Stimulated activated memory B cell treated with anti-CD40 and anti-IgM and Interleukin-4, amounts not matched to agents 10 μg/mL and 1 μg/mL and 100 μg/mL, for 72 hours (primary cell): ENCODE results near the gene SOX2.

ENCODE experiments used
- ATAC-seq: fragments of 150-1000 bp; cut with Tn5 transposase; 2 replicates; pipeline ENCODE4 v1.10.0; 2021
- H3K27ac Mint-ChIP-seq: one replicate; pipeline ENCODE4 v1.8.0; 2022; ENCODE audit warnings: mild to moderate bottlenecking, mixed read lengths
- H3K27me3 Mint-ChIP-seq: one replicate; pipeline ENCODE4 v1.8.0; 2022; ENCODE audit warnings: mixed read lengths
- H3K36me3 Mint-ChIP-seq: one replicate; pipeline ENCODE4 v1.8.0; 2022; ENCODE audit warnings: mixed read lengths
- H3K4me1 Mint-ChIP-seq: one replicate; pipeline ENCODE4 v1.8.0; 2022; ENCODE audit warnings: mixed read lengths
- H3K4me3 Mint-ChIP-seq: one replicate; pipeline ENCODE4 v1.8.0; 2022; ENCODE audit warnings: mild to moderate bottlenecking, moderate library complexity, mixed read lengths
- H3K9me3 Mint-ChIP-seq: one replicate; pipeline ENCODE4 v1.8.0; 2022; ENCODE audit warnings: mixed read lengths

The SOX2 gene

DNA sequence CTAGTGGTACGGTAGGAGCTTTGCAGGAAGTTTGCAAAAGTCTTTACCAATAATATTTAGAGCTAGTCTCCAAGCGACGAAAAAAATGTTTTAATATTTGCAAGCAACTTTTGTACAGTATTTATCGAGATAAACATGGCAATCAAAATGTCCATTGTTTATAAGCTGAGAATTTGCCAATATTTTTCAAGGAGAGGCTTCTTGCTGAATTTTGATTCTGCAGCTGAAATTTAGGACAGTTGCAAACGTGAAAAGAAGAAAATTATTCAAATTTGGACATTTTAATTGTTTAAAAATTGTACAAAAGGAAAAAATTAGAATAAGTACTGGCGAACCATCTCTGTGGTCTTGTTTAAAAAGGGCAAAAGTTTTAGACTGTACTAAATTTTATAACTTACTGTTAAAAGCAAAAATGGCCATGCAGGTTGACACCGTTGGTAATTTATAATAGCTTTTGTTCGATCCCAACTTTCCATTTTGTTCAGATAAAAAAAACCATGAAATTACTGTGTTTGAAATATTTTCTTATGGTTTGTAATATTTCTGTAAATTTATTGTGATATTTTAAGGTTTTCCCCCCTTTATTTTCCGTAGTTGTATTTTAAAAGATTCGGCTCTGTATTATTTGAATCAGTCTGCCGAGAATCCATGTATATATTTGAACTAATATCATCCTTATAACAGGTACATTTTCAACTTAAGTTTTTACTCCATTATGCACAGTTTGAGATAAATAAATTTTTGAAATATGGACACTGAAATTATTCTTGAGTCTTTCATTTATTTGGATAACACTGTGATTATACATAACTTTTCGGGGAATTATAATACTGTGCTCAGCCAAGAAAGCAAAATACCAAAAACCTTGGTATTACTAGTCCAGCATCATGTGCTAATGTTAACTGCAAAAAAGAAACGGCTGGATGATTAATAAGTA, 2.2 kb downstream of the SOX2 start:
- Mint-ChIP-seq H3K36me3 (no peaks in the 10 kb centered on the region), H3K4me3 (no peak overlapping the region), H3K9me3 (peaks cover 4% of the 10 kb centered on the region), H3K27me3 (peaks cover 10% of the 10 kb centered on the region), H3K27ac (no peak overlapping the region), H3K4me1 (peaks cover 14% of the 10 kb centered on the region)
- ATAC-seq: no peak

DNA sequence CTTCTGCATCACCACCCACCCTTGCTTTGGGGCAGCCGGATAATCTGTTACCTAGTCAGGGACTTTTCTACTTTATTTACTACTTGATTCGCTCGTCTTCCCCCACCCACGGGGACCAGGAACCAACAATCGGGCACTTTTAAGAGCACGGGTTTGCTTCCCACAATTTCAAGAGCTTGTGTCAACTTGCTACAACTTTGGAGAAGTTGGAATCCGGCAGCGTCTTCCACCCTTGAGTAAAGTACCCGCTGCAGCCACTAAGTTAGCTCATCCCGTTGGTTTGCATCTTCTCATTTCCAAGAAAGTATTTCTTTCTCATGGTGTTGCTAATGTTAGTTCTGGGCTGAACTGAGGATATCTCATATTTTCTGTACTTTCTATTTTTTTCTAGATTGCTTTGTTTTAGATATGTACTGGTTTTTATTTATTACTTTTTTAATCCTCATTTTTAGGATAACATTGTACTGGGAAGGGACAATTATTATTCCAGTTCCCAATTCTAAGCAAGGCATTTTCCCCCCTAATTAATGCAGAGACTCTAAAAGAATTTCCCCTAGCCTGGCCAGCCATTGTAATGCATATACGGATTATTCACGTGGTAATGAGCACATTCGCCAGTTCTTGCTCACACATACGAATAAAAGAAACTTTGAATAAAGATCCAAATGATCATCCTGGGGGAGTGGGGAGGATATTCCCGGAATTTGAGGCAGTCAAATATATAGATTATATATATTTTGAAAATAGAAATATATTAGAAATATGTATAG, 4.0 kb downstream of the SOX2 start:
- no peak overlapping the region for H3K27ac Mint-ChIP-seq
- H3K27me3 Mint-ChIP-seq: peaks cover 28% of the 10 kb centered on the region
- no peak overlapping the region for H3K4me3 Mint-ChIP-seq
- no peak for ATAC-seq
- H3K4me1 Mint-ChIP-seq: peaks cover 15% of the 10 kb centered on the region
- H3K9me3 Mint-ChIP-seq: peaks cover 4% of the 10 kb centered on the region
- H3K36me3 Mint-ChIP-seq: no peaks in the 10 kb centered on the region

GRCh38 chr3:181716966-181717365, 5.2 kb downstream of the SOX2 start:
- Mint-ChIP-seq H3K27ac (no peak overlapping the region), H3K4me3 (no peak overlapping the region), H3K27me3 (peaks cover 40% of the 10 kb centered on the region), H3K4me1 (peaks cover 15% of the 10 kb centered on the region), H3K9me3 (peaks cover 4% of the 10 kb centered on the region), H3K36me3 (no peaks in the 10 kb centered on the region)
- no peak for ATAC-seq

- Mint-ChIP-seq H3K4me1 (peaks cover 15% of the 10 kb centered on the region), H3K27ac (no peak overlapping the region), H3K9me3 (peaks cover 4% of the 10 kb centered on the region), H3K27me3 (peaks cover 47% of the 10 kb centered on the region), H3K4me3 (no peak overlapping the region), H3K36me3 (no peaks in the 10 kb centered on the region)
- ATAC-seq: no peak
Observed at GRCh38 chr3:181717549-181718171, 5.9 kb downstream of the SOX2 start.

GRCh38 chr3:181718369-181718768, 6.6 kb downstream of the SOX2 start:
- peaks cover 1% of the 10 kb centered on the region for H3K9me3 Mint-ChIP-seq
- ATAC-seq: no peak
- peaks cover 9% of the 10 kb centered on the region for H3K4me1 Mint-ChIP-seq
- H3K4me3 Mint-ChIP-seq: no peak overlapping the region
- H3K36me3 Mint-ChIP-seq: no peaks in the 10 kb centered on the region
- H3K27ac Mint-ChIP-seq: no peak overlapping the region
- peaks cover 54% of the 10 kb centered on the region for H3K27me3 Mint-ChIP-seq

- Mint-ChIP-seq H3K27me3 (peaks cover 63% of the 10 kb centered on the region), H3K4me3 (no peak overlapping the region), H3K9me3 (peaks cover 2% of the 10 kb centered on the region), H3K4me1 (peaks cover 9% of the 10 kb centered on the region), H3K27ac (no peak overlapping the region), H3K36me3 (no peaks in the 10 kb centered on the region)
- ATAC-seq: no peak
Observed at GRCh38 chr3:181718987-181719911, 7.5 kb downstream of the SOX2 start.

DNA sequence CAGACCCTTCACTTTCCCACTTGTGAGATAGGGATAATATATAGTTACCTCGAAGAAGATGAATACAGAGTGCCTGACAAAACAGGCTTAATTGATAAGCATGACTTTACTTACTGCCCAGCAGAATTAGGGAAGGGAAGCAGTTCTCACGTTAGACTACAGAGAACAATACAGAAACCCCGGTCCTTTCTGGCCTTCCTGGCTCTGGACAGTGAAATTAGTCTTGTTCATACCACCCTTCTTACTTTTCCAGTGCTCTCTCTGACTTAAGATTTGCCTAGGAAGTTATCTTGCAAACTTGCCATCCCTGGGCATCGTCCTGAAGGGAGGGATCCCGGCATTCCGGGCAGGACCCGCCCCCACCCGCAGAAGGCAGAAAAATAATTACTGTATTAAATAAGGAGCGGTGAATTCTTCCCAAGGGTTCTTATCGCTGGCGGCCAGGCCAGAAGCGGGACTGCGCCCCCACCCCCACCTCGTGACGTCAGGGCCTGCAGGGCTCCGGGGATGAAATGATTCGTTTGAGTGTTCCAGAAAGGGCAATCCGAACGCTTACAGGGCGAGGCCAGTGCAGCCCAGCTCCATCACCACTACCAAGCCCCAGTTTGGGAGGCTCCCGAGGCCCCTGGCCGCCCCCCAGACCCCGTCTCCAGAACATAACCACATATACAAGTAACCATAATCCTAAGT, 8.4 kb downstream of the SOX2 start:
- no peak overlapping the region for H3K27ac Mint-ChIP-seq
- peaks cover 2% of the 10 kb centered on the region for H3K9me3 Mint-ChIP-seq
- ATAC-seq: no peak
- H3K4me1 Mint-ChIP-seq: peaks cover 9% of the 10 kb centered on the region
- no peak overlapping the region for H3K4me3 Mint-ChIP-seq
- H3K36me3 Mint-ChIP-seq: no peaks in the 10 kb centered on the region
- peaks cover 72% of the 10 kb centered on the region for H3K27me3 Mint-ChIP-seq

GRCh38 chr3:181721046-181721875, 9.5 kb downstream of the SOX2 start:
- no peak for ATAC-seq
- Mint-ChIP-seq H3K4me1 (peaks cover 9% of the 10 kb centered on the region), H3K27ac (no peak overlapping the region), H3K4me3 (no peak overlapping the region), H3K36me3 (no peaks in the 10 kb centered on the region), H3K9me3 (peaks cover 2% of the 10 kb centered on the region), H3K27me3 (peaks cover 83% of the 10 kb centered on the region)

GRCh38 chr3:181722156-181722555, 10.4 kb downstream of the SOX2 start:
- ATAC-seq: no peak
- Mint-ChIP-seq H3K4me3 (no peak overlapping the region), H3K4me1 (peaks cover 11% of the 10 kb centered on the region), H3K9me3 (peaks cover 2% of the 10 kb centered on the region), H3K36me3 (no peaks in the 10 kb centered on the region), H3K27ac (no peak overlapping the region), H3K27me3 (peaks cover 92% of the 10 kb centered on the region)

- no peak for ATAC-seq
- H3K4me3 Mint-ChIP-seq: no peak overlapping the region
- H3K36me3 Mint-ChIP-seq: no peaks in the 10 kb centered on the region
- H3K27ac Mint-ChIP-seq: peak overlapping the region; percentile 13
- H3K9me3 Mint-ChIP-seq: peaks cover 2% of the 10 kb centered on the region
- H3K27me3 Mint-ChIP-seq: peaks cover 98% of the 10 kb centered on the region
- H3K4me1 Mint-ChIP-seq: peaks cover 16% of the 10 kb centered on the region
Observed at GRCh38 chr3:181722766-181723425, 11.2 kb downstream of the SOX2 start.

- ATAC-seq: no peak
- peak overlapping the region; percentile 13 for H3K27ac Mint-ChIP-seq
- H3K4me1 Mint-ChIP-seq: peaks cover 16% of the 10 kb centered on the region
- H3K27me3 Mint-ChIP-seq: peaks cover 97% of the 10 kb centered on the region
- peak overlapping the region; percentile 53 for H3K4me3 Mint-ChIP-seq
- H3K9me3 Mint-ChIP-seq: peaks cover 2% of the 10 kb centered on the region
- no peaks in the 10 kb centered on the region for H3K36me3 Mint-ChIP-seq
Observed at GRCh38 chr3:181723625-181724191, 12.0 kb downstream of the SOX2 start.

DNA sequence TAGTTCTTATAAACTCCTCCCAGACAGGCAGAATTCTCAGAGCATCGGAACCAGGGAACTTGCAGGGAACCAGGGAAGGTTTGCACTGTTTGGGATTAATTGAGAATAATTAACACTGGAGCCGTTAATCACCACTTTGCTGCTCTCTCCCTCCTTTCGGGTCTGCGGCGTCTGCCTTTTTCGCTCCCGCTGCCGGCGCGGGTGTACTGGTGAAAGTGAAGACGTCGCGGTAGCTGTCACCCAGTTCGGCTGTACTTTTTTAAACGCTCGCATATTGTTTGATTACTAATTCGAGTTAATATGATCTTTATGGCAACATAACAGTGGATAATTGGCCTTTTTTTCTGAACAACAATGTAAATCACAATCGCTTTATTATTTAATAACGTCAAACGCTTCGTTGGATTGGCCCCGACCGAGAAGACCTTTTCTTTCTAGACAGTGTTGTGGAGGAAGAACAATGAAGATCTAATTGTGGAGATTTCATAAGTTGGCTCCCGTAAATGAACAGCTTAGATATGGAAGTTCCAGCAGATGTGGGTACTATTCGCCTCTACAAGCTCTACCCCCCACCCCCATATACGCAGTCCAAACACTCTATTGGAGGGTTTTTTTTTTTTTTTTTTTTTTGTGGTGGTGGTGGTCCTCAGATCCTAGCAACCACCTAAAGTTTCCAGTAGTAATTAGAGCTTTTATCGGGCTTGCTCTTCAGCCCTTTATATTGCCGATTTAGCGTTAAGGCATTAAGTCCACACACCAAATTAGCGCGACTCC, 12.7 kb downstream of the SOX2 start:
- Mint-ChIP-seq H3K4me3 (no peak overlapping the region), H3K9me3 (peaks cover 2% of the 10 kb centered on the region), H3K27ac (no peak overlapping the region), H3K27me3 (peaks cover 97% of the 10 kb centered on the region), H3K36me3 (no peaks in the 10 kb centered on the region), H3K4me1 (peaks cover 12% of the 10 kb centered on the region)
- no peak for ATAC-seq
